ENCODE results near the gene TCF4. TPM values are rescaled to one million over a fixed set of nuclear protein-coding genes. Genes with fewer than 3 reads are reported as not detected.

TCF4 gene
- total and polyA plus RNA-seq, 2 donors (not counting 3 experiments of a cell fraction or from before 2014, with no cell fraction given), result 183 to 390 TPM

Small RNAs within 50 kb of the gene (microRNA-seq; reads per million reads assigned to microRNA genes)
- gene MIR4529 (ENCODE audit: borderline number of aligned reads, borderline replicate concordance), result not detected

Small RNAs within 50 kb of the gene (small RNA-seq; reads per million reads assigned to genes)
- gene MIR4529 (ENCODE audit: insufficient read depth, insufficient read length, low read depth, low replicate concordance), result not detected
